ENCODE results near the gene COQ9. TPM values are rescaled to one million over a fixed set of nuclear protein-coding genes. Genes with fewer than 3 reads are reported as not detected.

COQ9 gene
- total RNA-seq, 2 experiments from 2014 or later: 7.0 to 7.6 TPM

- no peak for TF ChIP-seq CTCF (IDR thresholded peaks at IDR 0.05)
- Mint-ChIP-seq H3K4me1 (ENCODE audit: low read depth) (no peaks in the 10 kb centered on the region), H3K4me3 (no peak within 1 kb of the TSS), H3K27me3 (no peaks in the 10 kb centered on the region), H3K9me3 (no peaks in the 10 kb centered on the region), H3K27ac (no peak within 1 kb of the TSS), H3K36me3 (ENCODE audit: low read depth) (no peaks in the 10 kb centered on the region)
- DNase-seq (no peak), ATAC-seq (ENCODE audit: poor library complexity) (no peak)
- Histone ChIP-seq H3K4me3 (ENCODE audit: low read length) (no peak within 1 kb of the TSS), H3K4me1 (ENCODE audit: insufficient read depth, low read length) (no peaks in the 10 kb centered on the region), H3K36me3 (ENCODE audit: insufficient read depth, low read length) (no peaks in the 10 kb centered on the region), H3K27me3 (ENCODE audit: control insufficient read depth in 1 of 2, insufficient read depth in 2 of 2, low read length in 2 of 2) (no peaks in the 10 kb centered on the region), H3K27ac (ENCODE audit: low read depth in 1 of 2, low read length in 2 of 2) (no peak within 1 kb of the TSS), H3K9me3 (ENCODE audit: control insufficient read depth in 1 of 2, insufficient read depth in 1 of 2, low read length in 2 of 2) (no peaks in the 10 kb centered on the region)
- intact Hi-C loops (cut with DNase I, micrococcal nuclease): no loop called here
- ChIA-PET POLR2A (no interaction called here), CTCF (no interaction called here)
Observed at GRCh38 chr16:57403965-57404817, 43.1 kb upstream of the COQ9 start, which contains the start of gene CCL17. TSS of gene CCL17 (plus strand) at chr16:57404767. CDS start at chr16:57413933, 9,166 bp downstream.

GRCh38 chr16:57405097-57405496 lies 42.2 kb upstream of the COQ9 start:
- ChIA-PET CTCF (no interaction called here), POLR2A (no interaction called here)
- H3K27me3 ChIP-seq (ENCODE audit: control insufficient read depth in 1 of 2, insufficient read depth in 2 of 2, low read length in 2 of 2): no peaks in the 10 kb centered on the region
- no peaks in the 10 kb centered on the region for H3K4me1 Mint-ChIP-seq (ENCODE audit: low read depth)
- H3K27ac Mint-ChIP-seq: no peak overlapping the region
- no peaks in the 10 kb centered on the region for H3K4me1 ChIP-seq (ENCODE audit: insufficient read depth, low read length)
- no peaks in the 10 kb centered on the region for H3K9me3 Mint-ChIP-seq
- H3K36me3 ChIP-seq (ENCODE audit: insufficient read depth, low read length): no peaks in the 10 kb centered on the region
- no peak overlapping the region for H3K4me3 ChIP-seq (ENCODE audit: low read length)
- no peaks in the 10 kb centered on the region for H3K36me3 Mint-ChIP-seq (ENCODE audit: low read depth)
- DNase-seq: no peak
- ATAC-seq (ENCODE audit: poor library complexity): no peak
- no peak for TF ChIP-seq CTCF (IDR thresholded peaks at IDR 0.05)
- no peak overlapping the region for H3K4me3 Mint-ChIP-seq
- H3K27ac ChIP-seq (ENCODE audit: low read depth in 1 of 2, low read length in 2 of 2): no peak overlapping the region
- H3K9me3 ChIP-seq (ENCODE audit: control insufficient read depth in 1 of 2, insufficient read depth in 1 of 2, low read length in 2 of 2): no peaks in the 10 kb centered on the region
- intact Hi-C loops (cut with DNase I, micrococcal nuclease): no loop called here
- no peaks in the 10 kb centered on the region for H3K27me3 Mint-ChIP-seq

GRCh38 chr16:57406881-57407280 lies 40.4 kb upstream of the COQ9 start:
- no peak overlapping the region for H3K4me3 Mint-ChIP-seq

More at GRCh38 chr16:57406881-57407280, 40.4 kb upstream of the COQ9 start:
- H3K9me3 ChIP-seq (ENCODE audit: control insufficient read depth in 1 of 2, insufficient read depth in 1 of 2, low read length in 2 of 2): no peaks in the 10 kb centered on the region
- intact Hi-C loops (cut with DNase I, micrococcal nuclease): no loop called here
- ChIA-PET POLR2A (no interaction called here), CTCF (no interaction called here)
- Mint-ChIP-seq H3K27me3 (no peaks in the 10 kb centered on the region), H3K36me3 (ENCODE audit: low read depth) (no peaks in the 10 kb centered on the region), H3K9me3 (no peaks in the 10 kb centered on the region), H3K27ac (no peak overlapping the region), H3K4me1 (ENCODE audit: low read depth) (no peaks in the 10 kb centered on the region)
- H3K4me1 ChIP-seq (ENCODE audit: insufficient read depth, low read length): no peaks in the 10 kb centered on the region
- no peak for TF ChIP-seq CTCF (IDR thresholded peaks at IDR 0.05)
- DNase-seq: no peak
- H3K27ac ChIP-seq (ENCODE audit: low read depth in 1 of 2, low read length in 2 of 2): no peak overlapping the region
- no peaks in the 10 kb centered on the region for H3K27me3 ChIP-seq (ENCODE audit: control insufficient read depth in 1 of 2, insufficient read depth in 2 of 2, low read length in 2 of 2)
- H3K36me3 ChIP-seq (ENCODE audit: insufficient read depth, low read length): no peaks in the 10 kb centered on the region
- no peak for ATAC-seq (ENCODE audit: poor library complexity)
- H3K4me3 ChIP-seq (ENCODE audit: low read length): no peak overlapping the region
